HG02798 (cell line): Measurements from ENCODE around the gene SNX32.

Experiments used
- ATAC-seq: cut with Tn5 transposase; IDR thresholded peaks from one replicate; pipeline ENCODE4 v1.9.1; 2021; ENCODE audit warnings: mild to moderate bottlenecking; ENCODE audit not compliant: unreplicated experiment, poor library complexity

SNX32 gene

GRCh38 chr11:65897020-65897471, 63.3 kb downstream of the SNX32 start:
- ATAC-seq = no peak

GRCh38 chr11:65898656-65899355, 65.0 kb downstream of the SNX32 start:
- ATAC-seq = no peak

GRCh38 chr11:65899356-65900124, 65.8 kb downstream of the SNX32 start:
- ATAC-seq = peak; percentile 20

GRCh38 chr11:65900125-65900898, 66.5 kb downstream of the SNX32 start, which contains the start of gene FOSL1:
Gene FOSL1, minus strand, starts transcription at chr11:65900388. Its CDS starts 49 bp downstream, at chr11:65900339.
- ATAC-seq = peak; percentile 86

- ATAC-seq = no peak
These were observed 67.1 kb downstream of the SNX32 start for GRCh38 chr11:65900899-65901180.

- ATAC-seq = no peak
These were observed 69.3 kb downstream of the SNX32 start for GRCh38 chr11:65903068-65903481.
